Omental fat pad (tissue), 4 donors: ENCODE results near the gene MAP3K5. TPM values are rescaled to one million over a fixed set of nuclear protein-coding genes. Genes with fewer than 3 reads are reported as not detected.

Source experiments
- ATAC-seq: fragments of 150-250 bp; one replicate; pipeline ENCODE4 v1.9.1; 2016; ENCODE audit warnings: mild to moderate bottlenecking, moderate library complexity; ENCODE audit not compliant: low FRiP score
- DNase-seq: peaks from one replicate; pipeline ENCODE4 v3.0.0-alpha.2; 2019; ENCODE audit warnings: low spot score
- total RNA-seq, 4 donors: library from RNA; depleted of rRNA; stranded (reverse); fragments of >200 nt; gene quantifications; one replicate each; pipeline ENCODE4 v1.1.0, GENCODE V29; 2016
- TF ChIP-seq, protein P1 (sequence below), 3 donors: fragments of 450-650 bp; IDR thresholded peaks; one replicate each; pipeline ENCODE4 v1.5.1; 2016 to 2017; ENCODE audit warnings: antibody characterized with exemption in 3 of 3, mild to moderate bottlenecking in 3 of 3, moderate library complexity in 2 of 3

Gene MAP3K5
- total RNA-seq, 4 donors from 2014 or later: 31.4 to 53.0 (median 47.2) TPM

DNA sequence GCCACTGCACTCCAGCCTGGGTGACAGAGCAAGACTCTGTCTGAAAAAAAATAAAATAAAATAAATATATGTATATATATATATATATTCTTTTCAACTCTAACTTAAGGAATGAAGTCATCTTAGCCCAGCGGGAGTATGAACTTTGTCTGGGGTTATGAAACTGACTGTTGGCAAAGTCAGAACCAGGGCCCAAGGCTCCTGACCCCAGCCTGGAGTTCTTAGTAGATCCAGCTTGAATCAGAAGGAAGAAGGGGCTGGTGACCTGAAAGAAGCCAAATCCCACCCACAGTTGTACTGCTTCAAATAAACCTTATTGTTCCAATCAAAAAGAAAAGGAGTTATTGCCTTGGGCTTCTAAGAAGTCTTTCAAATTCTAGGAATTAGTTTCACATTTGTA lies 158.9 kb downstream of the MAP3K5 start:
- TF ChIP-seq, protein P1, sequence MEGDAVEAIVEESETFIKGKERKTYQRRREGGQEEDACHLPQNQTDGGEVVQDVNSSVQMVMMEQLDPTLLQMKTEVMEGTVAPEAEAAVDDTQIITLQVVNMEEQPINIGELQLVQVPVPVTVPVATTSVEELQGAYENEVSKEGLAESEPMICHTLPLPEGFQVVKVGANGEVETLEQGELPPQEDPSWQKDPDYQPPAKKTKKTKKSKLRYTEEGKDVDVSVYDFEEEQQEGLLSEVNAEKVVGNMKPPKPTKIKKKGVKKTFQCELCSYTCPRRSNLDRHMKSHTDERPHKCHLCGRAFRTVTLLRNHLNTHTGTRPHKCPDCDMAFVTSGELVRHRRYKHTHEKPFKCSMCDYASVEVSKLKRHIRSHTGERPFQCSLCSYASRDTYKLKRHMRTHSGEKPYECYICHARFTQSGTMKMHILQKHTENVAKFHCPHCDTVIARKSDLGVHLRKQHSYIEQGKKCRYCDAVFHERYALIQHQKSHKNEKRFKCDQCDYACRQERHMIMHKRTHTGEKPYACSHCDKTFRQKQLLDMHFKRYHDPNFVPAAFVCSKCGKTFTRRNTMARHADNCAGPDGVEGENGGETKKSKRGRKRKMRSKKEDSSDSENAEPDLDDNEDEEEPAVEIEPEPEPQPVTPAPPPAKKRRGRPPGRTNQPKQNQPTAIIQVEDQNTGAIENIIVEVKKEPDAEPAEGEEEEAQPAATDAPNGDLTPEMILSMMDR (IDR thresholded peaks at IDR 0.05): no peak
- ATAC-seq (no peak), DNase-seq (no peak)

DNA sequence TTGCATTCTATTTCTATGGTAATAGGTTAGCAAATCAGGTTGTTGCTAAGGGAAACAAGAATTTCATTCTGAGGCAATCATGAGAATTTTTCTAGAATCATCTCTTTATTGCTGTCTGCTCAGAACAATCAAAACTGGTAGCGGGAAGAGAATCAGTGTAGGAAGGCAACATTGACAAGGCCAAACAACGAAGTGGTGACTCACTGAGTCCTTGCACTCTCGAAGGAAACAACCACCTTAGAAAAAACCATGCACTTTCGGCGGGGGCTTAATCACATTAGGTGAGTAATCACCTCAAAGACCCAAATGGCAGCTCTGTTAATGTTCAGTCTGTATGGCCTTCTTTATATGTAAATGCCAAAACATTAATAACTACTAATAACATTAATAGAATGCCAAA lies 163.3 kb downstream of the MAP3K5 start:
- TF ChIP-seq, protein P1 (IDR thresholded peaks at IDR 0.05): no peak
- DNase-seq: no peak

DNA sequence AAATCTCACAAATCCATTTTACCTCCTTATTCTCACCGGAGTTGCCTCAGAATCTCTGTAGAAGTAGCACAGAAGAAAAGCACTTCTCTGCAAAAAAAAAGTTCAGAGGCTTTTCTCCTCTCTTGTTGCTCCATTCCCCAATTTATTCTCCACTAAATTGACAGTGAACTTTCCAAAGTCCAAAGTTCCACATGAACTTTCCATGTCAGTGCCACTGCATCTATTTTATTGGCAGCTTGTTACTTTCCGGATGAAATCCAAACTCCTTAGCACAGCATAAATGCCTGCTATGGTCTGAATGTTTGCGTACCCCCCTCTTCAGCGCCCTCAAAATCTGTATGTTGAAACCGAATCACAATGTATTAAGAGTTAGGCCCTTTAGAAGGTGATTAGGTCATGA lies 165.1 kb downstream of the MAP3K5 start:
- DNase-seq: no peak
- no peak for ATAC-seq
- TF ChIP-seq, protein P1 (IDR thresholded peaks at IDR 0.05): no peak

More for the DNA sequence above, 163.3 kb downstream of the MAP3K5 start:
- no peak for ATAC-seq

DNA sequence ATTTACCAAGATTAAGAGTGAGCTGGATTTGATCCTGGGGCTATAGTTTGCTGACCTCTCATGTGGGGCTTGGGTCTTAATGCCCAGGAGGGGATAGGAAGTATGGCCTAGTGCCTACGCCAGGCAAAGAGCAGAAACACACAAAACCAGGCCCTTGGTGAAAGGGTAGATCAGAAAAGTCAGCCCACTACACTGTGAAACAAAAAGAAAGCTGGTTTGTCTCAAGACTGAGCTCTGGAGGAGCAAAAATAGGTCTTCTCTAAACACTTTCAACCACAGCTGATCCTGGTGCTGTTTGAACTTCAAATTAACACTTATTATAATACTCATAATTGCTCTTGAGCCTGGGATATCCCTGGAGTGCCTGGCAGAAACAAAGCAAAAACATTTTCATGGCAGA lies 167.0 kb downstream of the MAP3K5 start:
- DNase-seq: no peak
- no peak for ATAC-seq
- TF ChIP-seq, protein P1 (IDR thresholded peaks at IDR 0.05): no peak

DNA sequence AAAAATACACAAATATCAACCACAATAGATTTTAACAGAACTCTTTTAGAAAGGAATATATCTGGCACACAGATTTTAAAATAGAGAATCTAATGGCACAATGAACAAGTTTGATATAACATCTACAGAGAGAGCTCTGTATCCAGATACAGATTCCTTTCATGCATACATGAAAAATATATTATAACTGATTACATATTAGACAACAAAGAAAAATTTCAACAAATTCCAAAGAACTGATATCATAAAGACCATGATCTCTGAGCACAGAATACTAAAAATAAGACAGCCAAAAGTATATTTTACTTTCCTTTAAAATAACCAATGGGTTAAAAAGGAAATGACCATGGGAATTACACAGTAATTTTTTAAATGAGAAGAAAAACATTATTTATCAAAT lies 167.9 kb downstream of the MAP3K5 start:
- TF ChIP-seq, protein P1 (IDR thresholded peaks at IDR 0.05): no peak
- DNase-seq (no peak), ATAC-seq (no peak)

DNA sequence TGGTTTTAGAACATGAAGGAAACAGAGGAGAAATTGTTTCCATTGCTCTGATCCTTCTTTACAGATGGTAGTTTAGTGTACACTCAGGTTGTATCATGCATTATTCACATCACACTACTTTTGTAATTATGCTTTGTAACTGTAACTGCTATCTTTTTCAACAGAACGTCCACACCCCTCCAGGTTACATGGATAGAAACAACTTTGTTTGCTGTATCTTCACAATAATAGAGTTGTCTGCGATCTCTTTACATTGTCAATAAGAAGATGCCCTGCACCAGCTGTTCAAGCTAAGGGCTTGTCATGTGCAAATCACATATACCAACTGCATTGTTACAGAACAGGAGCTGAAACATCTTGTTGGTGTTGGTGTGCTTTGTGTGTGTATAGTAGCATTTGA lies 174.2 kb downstream of the MAP3K5 start:
- TF ChIP-seq, protein P1 (IDR thresholded peaks at IDR 0.05): no peak
- DNase-seq (no peak), ATAC-seq (no peak)

DNA sequence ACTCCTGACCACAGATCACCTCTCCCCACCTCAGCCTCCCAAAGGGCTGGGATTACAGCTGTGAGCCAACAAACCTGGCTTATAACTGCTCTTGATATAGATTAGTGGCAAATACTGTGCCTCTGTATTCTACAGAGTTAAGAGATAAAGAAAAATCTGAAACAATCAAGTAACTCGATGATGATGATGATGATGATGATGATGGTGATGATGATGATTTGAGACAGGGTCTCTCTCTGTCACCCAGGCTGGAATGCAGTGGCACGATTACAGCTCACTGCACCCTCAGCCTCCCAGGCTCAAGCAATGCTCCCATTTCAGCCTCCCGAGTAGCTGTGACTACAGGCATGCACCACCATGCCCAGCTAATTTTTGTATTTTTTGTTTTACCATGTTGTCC lies 175.8 kb downstream of the MAP3K5 start:
- ATAC-seq: no peak
- TF ChIP-seq, protein P1 (IDR thresholded peaks at IDR 0.05): no peak

More for the DNA sequence above, 175.8 kb downstream of the MAP3K5 start:
- DNase-seq: no peak
